K562 (cell line): ENCODE data around the gene RPLP2. TPM values are rescaled to one million over a fixed set of nuclear protein-coding genes. Genes with fewer than 3 reads are reported as not detected.

Experiments
- DLX4 ChIP-seq: fragments of 250-450 bp; sonication (Bioruptor Pico); IDR thresholded peaks from 2 replicates; pipeline ENCODE4 v1.6.1; 2021; ENCODE audit warnings: mild to moderate bottlenecking
- EGR1 ChIP-seq: fragments of 450-650 bp; conservative IDR thresholded peaks from 2 replicates; pipeline ENCODE4 v1.6.1; 2017; ENCODE audit warnings: mild to moderate bottlenecking
- FOXO4 ChIP-seq: fragments of 450-650 bp; formaldehyde crosslinking; IDR thresholded peaks from 2 replicates; pipeline ENCODE4 v1.4.0; 2020; ENCODE audit warnings: mild to moderate bottlenecking, moderate library complexity
- GATAD2B ChIP-seq: fragments of 450-650 bp; IDR thresholded peaks from 2 replicates; pipeline ENCODE4 v1.6.1; 2017; ENCODE audit warnings: mild to moderate bottlenecking, borderline replicate concordance
- HDAC8 ChIP-seq: fragments of 450-650 bp; IDR thresholded peaks from 2 replicates; pipeline ENCODE4 v1.6.1; 2016; ENCODE audit warnings: mild to moderate bottlenecking, missing genetic modification characterization, moderate library complexity, missing compliant biosample characterization
- JUND ChIP-seq, 2 experiments: IDR thresholded peaks; 2 replicates in 1 of 2; 3 replicates in 1 of 2; pipeline ENCODE4 v1.6.1; 2011; ENCODE audit warnings: borderline replicate concordance in 2 of 2, low read depth in 2 of 2, low read length in 2 of 2, improper control_type of control experiment in 1 of 2, missing biosample characterization in 1 of 2, missing genetic modification characterization in 1 of 2, missing genetic modification reagents in 1 of 2
- MAFK ChIP-seq: IDR thresholded peaks from 2 replicates; pipeline ENCODE4 v1.6.1; 2011; ENCODE audit warnings: low read length, improper control_type of control experiment
- MED1 ChIP-seq: sonication (generic); formaldehyde crosslinking; IDR thresholded peaks from 2 replicates; pipeline ENCODE4 v1.8.1; 2023; ENCODE audit warnings: missing genetic modification reagents, borderline replicate concordance
- MTA1 ChIP-seq: fragments of 450-650 bp; IDR thresholded peaks from 2 replicates; pipeline ENCODE4 v1.6.1; 2017; ENCODE audit warnings: borderline replicate concordance
- NFRKB ChIP-seq: fragments of 450-650 bp; IDR thresholded peaks from 2 replicates; pipeline ENCODE4 v1.6.1; 2016; ENCODE audit warnings: low read depth
- NR3C1 ChIP-seq: sonication (generic); formaldehyde crosslinking; IDR thresholded peaks from 2 replicates; pipeline ENCODE4 v1.8.1; 2022; ENCODE audit warnings: missing genetic modification reagents
- RFX7 ChIP-seq: fragments of 250-450 bp; sonication (Bioruptor Pico); IDR thresholded peaks from 2 replicates; pipeline ENCODE4 v1.5.1; 2021; ENCODE audit warnings: mild to moderate bottlenecking
- SLC30A9 ChIP-seq: fragments of 250-450 bp; sonication (Bioruptor Pico); IDR thresholded peaks from 2 replicates; pipeline ENCODE4 v1.8.0; 2022; ENCODE audit warnings: mild to moderate bottlenecking, moderate library complexity
- SMARCA4 ChIP-seq: fragments of 450-650 bp; IDR thresholded peaks from 2 replicates; pipeline ENCODE4 v1.6.1; 2016
- SOX6 ChIP-seq: fragments of 450-650 bp; IDR thresholded peaks from 2 replicates; pipeline ENCODE4 v1.6.1; 2014; ENCODE audit warnings: mild to moderate bottlenecking
- TAF9B ChIP-seq: fragments of 450-650 bp; IDR thresholded peaks from 2 replicates; pipeline ENCODE4 v1.6.1; 2018; ENCODE audit warnings: mild to moderate bottlenecking; ENCODE audit not compliant: partially characterized antibody
- TGIF2 ChIP-seq: sonication (generic); formaldehyde crosslinking; IDR thresholded peaks from 2 replicates; pipeline ENCODE4 v1.8.1; 2022; ENCODE audit warnings: mild to moderate bottlenecking, missing genetic modification reagents, moderate library complexity
- THAP7 ChIP-seq: fragments of 250-450 bp; sonication (Bioruptor Pico); IDR thresholded peaks from 2 replicates; pipeline ENCODE4 v1.5.0; 2021
- TOE1 ChIP-seq, 2 experiments: fragments of 450-650 bp in 1 of 2; sonication (generic) in 1 of 2; formaldehyde crosslinking in 1 of 2; IDR thresholded peaks; 2 replicates each; pipeline versions ENCODE4 v1.7.1 to v1.8.0; 2016 to 2022; ENCODE audit warnings: borderline replicate concordance in 2 of 2, mild to moderate bottlenecking in 2 of 2, antibody characterized with exemption in 1 of 2, inconsistent platforms in 1 of 2, low read depth in 1 of 2, missing genetic modification reagents in 1 of 2, moderate library complexity in 1 of 2
- USF2 ChIP-seq: sonication (generic); formaldehyde crosslinking; IDR thresholded peaks from 2 replicates; pipeline ENCODE4 v1.5.0; 2020; ENCODE audit warnings: missing genetic modification reagents
- ZNF124 ChIP-seq: sonication (generic); formaldehyde crosslinking; IDR thresholded peaks from 2 replicates; pipeline ENCODE4 v1.8.1; 2022; ENCODE audit warnings: missing genetic modification reagents
- ZNF263 ChIP-seq: sonication (generic); formaldehyde crosslinking; IDR thresholded peaks from 2 replicates; pipeline ENCODE4 v1.8.0; 2022; ENCODE audit warnings: mild to moderate bottlenecking, missing genetic modification reagents, borderline replicate concordance
- ZNF655 ChIP-seq: fragments of 250-450 bp; sonication (Bioruptor Pico); IDR thresholded peaks from 2 replicates; pipeline ENCODE4 v1.5.0; 2021
- ZNF830 ChIP-seq: fragments of 250-450 bp; sonication (Bioruptor Pico); IDR thresholded peaks from 2 replicates; pipeline ENCODE4 v1.5.0; 2021; ENCODE audit warnings: mild to moderate bottlenecking
- polyA plus RNA-seq, 8 experiments: library from polyadenylated mRNA; depleted of rRNA in 4 of 8; stranded (reverse) in 5 of 8; unstranded in 3 of 8; fragments of >200 nt; fragmentation: Nextera tagmentation in 2 of 8; fragmentation: Illumina TruSeq in 1 of 8; extraction: Ambion mirVana in 2 of 8; extraction: Trizol in 1 of 8; gene quantifications; 2 replicates each; pipeline versions ENCODE4 v1.2.1 to v1.2.3, GENCODE V29; 2011 to 2014; ENCODE audit warnings: inconsistent platforms in 1 of 8, missing spikeins in 1 of 8
- total RNA-seq, 7 experiments: library from RNA; depleted of rRNA in 6 of 7; stranded (reverse); fragments of >200 nt in 6 of 7; fragmentation: Illumina TruSeq in 2 of 7; extraction: Trizol in 2 of 7; gene quantifications; 2 replicates each; pipeline versions ENCODE4 v1.2.1 to v1.2.3, GENCODE V29; 2011 to 2021; ENCODE audit warnings: low replicate concordance in 1 of 7

The RPLP2 gene
- total and polyA plus RNA-seq, 9 of the 15 experiments (the other 6 are each of a cell fraction or from before 2014, with no cell fraction given) = 528 to 3,807 (median 1,633) TPM

GRCh38 chr11:842370-843002 lies 32.7 kb downstream of the RPLP2 start, which contains the start of the genes POLR2L and TSPAN4 (continued):
- TF ChIP-seq THAP7 (0 out of 2 replicates have a peak, but pooled peaks have one; percentile 1), TGIF2 (CRISPR knock-in tag) (no peak; the same call in 1 of the 2 replicates), MED1 (CRISPR knock-in tag) (0 out of 2 replicates have a peak, but pooled peaks have one; percentile 32), MAFK (no peak), ZNF655 (0 out of 2 replicates have a peak, but pooled peaks have one; percentile 69), TAF9B (no peak), RFX7 (CRISPR knock-in tag) (no peak), SMARCA4 (no peak), GATAD2B (peak; percentile 74), SLC30A9 (CRISPR knock-in tag) (no peak), HDAC8 (tag) (peak; percentile 77; the same call in 1 of the 2 replicates), NFRKB (no peak), DLX4 (CRISPR knock-in tag) (no peak), ZNF830 (no peak), FOXO4 (CRISPR knock-in tag) (no peak), SOX6 (peak; percentile 50; the same call in 1 of the 2 replicates), ZNF263 (CRISPR knock-in tag) (no peak; the same call in 1 of the 2 replicates), ZNF124 (CRISPR knock-in tag) (no peak), TOE1 (IDR thresholded peaks at IDR 0.05; ENCODE audit: borderline replicate concordance) (peak; percentile 98; the same call in 1 of the 2 replicates), TOE1 (CRISPR knock-in tag; IDR thresholded peaks at IDR 0.05; ENCODE audit: borderline replicate concordance, low read depth) (no peak), JUND (IDR thresholded peaks at IDR 0.05; ENCODE audit: borderline replicate concordance, low read depth, low read length) (peak; percentile 90), JUND (tag; IDR thresholded peaks at IDR 0.05; ENCODE audit: borderline replicate concordance, low read depth, low read length) (no peak; the same call in 2 of the 3 replicates), USF2 (CRISPR knock-in tag) (no peak), NR3C1 (CRISPR knock-in tag) (no peak; the same call in 1 of the 2 replicates), EGR1 (peak; percentile 71), MTA1 (no peak)
